ENCODE data around the gene RBM34. TPM values are rescaled to one million over a fixed set of nuclear protein-coding genes. Genes with fewer than 3 reads are reported as not detected.
"Not testable (repeated sequence)": the region's sequence is repeated elsewhere in the genome, so short reads cannot be mapped to it uniquely, and the experiment has no call there.

Gene RBM34, protein sequence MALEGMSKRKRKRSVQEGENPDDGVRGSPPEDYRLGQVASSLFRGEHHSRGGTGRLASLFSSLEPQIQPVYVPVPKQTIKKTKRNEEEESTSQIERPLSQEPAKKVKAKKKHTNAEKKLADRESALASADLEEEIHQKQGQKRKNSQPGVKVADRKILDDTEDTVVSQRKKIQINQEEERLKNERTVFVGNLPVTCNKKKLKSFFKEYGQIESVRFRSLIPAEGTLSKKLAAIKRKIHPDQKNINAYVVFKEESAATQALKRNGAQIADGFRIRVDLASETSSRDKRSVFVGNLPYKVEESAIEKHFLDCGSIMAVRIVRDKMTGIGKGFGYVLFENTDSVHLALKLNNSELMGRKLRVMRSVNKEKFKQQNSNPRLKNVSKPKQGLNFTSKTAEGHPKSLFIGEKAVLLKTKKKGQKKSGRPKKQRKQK
- total RNA-seq (2014; rRNA removed; shearing (Covaris generic)), result 43.4 and 76.4 TPM in 2 replicates

DNA sequence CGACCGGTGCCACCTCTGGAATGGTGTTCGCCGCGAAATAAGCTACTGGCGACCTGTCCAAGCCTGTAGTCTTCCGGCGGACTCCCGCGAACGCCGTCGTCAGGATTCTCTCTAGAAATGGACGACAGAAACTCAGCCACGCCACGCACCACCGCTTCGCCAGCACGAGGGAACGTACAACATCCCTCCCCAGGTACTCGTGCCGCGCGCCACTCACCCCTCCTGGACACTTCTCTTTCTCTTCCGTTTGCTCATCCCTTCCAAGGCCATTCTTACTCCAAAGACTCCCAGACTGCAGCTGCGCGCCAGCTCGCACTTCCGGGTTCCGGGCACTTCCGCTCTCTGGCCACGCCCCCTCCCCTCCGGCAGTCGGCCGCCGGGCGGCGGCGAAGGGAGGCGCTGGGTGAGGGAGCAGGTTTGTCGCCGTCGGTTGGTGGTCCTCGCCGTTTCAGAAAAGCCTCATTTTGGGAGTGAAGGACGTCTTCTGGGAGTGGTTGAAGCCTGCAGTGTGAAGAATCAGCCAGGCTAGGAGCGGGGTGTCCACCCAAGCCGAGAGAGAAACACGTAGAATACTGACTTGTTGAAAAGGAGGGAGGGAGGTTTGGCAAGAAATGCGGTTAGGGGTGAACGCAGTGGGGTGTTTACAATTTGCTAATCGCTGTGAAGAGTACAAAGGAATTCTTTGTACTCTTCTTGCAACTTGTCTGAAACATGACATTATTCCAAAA, at the start of gene RBM34:
TSS of gene RBM34 (minus strand) at position 294 of the 728 bp plus-strand sequence. CDS start at position 270, 24 bp downstream.
- peak; percentile 81 for DNase-seq (ENCODE audit: low spot score)

DNA sequence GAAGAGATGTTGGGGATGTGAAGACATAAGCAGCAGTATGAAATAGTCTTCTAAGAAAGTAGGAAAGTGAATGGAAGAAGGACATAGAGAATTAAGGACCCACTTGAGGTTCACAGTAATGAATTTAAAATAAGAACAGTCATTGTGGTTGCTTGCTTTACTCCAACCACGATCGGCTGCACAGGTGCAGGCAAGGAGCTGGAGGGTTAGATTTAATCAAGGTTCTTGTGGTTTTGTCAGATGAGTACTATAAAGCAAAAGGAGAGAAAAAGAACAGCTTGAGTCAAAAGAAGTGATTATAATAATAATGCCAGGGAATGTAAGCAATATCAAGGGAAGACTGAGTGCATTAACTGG, 46.1 kb upstream of the RBM34 start:
- DNase-seq (ENCODE audit: low spot score), result no peak

DNA sequence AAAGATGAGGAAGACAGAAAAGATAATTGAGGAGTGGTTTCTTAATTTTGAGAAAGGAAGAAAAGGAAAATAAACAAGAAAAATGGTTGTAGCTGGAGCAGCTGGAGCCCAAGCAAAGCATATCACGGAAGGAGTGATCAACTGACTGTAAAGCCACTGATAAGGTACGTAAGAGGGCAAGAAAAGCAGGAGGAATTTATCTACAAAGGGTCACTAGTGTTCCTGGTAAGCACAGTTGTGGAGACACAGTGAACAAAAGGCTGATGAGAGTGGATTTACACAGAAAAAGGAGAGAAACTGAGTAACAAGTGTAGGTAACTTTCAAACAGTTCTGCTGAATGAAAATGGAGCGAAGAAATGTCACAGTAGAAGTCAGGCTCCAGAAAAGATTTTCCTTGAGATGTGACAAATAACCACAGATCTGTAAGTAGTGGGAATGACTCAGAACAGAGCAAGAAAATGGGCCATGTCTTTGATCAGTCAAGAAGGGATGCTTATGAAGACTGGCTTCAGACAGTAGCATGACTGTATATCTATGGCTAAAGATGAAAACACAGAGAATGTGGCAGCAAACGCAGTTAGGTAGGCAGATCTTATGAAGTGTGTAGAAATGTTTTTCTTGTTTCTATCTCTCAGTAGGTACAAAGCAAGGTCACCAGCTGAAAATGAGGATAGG, 45.6 kb upstream of the RBM34 start:
- no peak for DNase-seq (ENCODE audit: low spot score)

DNA sequence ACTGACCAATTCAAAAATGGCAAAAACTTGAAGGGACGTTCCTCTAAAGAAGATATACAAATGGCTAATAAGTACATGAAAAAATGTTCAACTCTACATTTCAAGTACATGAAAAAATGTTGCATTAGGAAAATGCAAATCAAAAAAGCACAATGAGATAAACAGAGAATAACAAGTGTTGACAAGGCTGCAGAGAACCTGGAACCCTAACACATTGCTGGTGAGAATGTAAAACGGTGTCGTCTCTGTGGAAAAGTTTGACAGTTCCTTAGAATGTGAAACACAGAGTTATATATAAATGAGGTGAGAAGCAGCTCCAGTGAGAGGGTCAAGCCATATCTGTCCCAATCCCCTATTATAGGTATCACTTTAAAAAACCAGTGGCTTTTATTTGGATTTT, 44.6 kb upstream of the RBM34 start:
- DNase-seq (ENCODE audit: low spot score), result no peak

DNA sequence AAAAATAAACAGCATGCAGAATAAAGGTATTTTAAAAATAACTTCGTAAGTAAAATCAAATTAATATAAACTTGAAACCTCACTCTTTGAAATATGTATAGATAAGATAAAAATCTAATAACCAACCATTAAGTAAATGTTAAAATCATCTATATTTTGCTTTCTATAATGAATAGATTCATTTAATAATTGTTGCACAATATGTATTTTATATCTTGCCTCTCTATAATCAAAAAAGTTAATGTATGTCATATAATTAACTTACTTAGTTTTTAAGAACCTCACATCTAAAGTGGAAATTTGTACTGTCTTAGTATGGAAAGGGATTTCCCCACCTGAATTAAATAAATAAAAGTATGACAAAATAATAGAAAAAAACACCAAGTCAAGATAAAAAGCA, 42.4 kb upstream of the RBM34 start:
- DNase-seq (ENCODE audit: low spot score), result no peak

DNA sequence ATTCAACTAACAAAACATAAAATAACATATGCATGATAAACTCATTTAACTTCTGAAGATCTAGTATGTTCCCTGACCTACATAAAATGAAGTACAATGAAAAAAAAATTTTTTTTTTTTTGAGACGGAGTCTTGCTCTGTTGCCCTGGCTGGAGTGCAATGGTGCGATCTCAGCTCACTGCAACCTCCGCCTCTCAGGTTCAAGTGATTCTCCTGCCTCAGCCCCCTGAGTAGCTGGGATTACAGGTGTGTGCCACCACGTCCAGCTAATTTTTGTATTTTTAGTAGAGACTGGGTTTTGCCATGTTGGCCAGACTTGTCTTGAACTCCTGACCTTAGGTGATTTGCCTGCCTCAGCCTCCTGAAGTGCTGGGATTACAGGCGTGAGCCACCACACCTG, 41.4 kb upstream of the RBM34 start:
- DNase-seq (ENCODE audit: low spot score), result not testable (repeated sequence)

DNA sequence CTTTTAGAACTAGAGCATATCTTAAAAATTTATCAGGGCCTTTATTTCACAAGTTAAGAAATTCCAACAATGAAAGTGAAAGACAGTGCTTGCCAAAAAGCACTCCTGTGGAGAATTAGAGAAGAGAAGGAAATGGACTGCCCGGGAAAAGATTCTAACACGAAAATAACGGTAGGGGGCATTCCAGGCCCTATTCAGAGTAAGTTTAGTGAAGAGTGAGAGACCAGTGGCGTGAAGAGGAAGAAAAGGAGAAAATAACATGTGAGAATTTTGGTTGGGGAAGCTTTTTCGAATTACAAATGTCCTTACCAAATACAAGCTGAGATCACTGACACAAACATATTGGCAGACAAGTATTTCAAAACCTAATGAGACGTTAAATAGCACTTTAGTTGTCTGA, 38.4 kb upstream of the RBM34 start:
- no peak for DNase-seq (ENCODE audit: low spot score)

DNA sequence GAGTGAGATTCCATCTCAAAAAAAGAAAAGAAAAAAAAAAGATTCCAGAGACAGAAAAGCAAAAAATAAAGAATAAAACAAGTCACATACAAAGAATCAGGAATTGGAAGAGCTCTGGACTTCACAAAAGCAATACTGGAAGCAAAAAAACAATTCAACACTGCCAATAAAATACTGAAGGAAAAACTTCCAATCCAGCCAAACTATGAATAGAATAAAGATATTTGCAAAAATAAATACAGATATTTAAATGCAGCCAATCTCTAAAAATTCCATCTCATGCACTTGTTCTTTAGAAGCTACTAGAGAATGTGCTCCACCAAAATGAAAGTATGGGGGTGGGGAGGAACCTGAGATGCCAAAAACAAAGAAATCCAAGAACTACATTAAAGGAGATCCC, 29.4 kb upstream of the RBM34 start:
- no peak for DNase-seq (ENCODE audit: low spot score)

DNA sequence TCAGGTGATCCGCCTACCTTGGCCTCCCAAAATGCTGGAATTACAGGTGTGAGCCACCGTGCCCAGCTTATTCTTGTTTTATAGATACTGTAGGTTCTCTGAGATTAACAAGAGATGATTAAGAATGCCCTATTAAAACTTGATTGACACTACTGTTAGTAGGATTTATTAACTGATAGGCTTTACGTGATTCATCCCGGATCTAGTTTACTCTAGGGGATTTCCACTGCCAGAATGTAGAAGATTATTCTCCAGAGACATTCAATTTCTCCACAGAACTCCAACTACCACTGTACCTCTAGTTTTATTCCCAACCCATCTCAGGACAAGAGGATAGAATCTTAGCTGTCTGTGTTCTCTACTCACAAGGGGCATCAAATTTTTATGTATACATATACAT, 26.3 kb upstream of the RBM34 start:
- no peak for DNase-seq (ENCODE audit: low spot score)

DNA sequence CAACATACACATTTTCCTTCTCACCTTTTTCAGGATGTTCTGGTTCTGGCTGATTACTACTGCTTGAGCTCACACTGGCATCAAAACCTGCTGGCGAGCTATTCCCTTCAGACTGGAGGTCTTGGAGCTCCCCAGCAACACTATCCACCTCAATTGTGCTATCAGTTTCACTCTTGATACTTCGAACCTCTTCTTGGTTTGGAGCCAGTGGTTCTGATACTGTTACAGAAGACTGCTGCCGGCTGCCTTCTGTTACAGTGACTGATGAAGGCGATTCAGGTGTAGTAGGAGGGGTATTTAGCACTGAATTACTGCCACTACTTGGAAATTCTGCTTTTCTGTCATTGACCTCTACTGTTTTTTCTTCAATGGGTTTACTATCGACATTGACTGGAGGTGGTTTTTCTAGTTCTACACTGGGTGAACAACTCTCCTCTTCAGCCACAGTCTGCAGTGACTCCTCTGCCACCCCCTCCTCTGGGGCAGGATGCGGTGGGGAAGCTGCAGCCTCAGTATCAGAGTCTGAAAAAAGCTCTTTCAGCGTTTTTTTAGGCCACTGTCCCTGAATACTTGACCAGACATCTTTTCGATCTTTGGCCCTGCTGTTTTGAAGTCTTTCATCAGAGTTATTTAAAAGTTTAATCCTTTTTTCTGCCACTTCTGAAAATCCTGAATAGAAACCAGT, 20.7 kb upstream of the RBM34 start:
- no peak for DNase-seq (ENCODE audit: low spot score)

DNA sequence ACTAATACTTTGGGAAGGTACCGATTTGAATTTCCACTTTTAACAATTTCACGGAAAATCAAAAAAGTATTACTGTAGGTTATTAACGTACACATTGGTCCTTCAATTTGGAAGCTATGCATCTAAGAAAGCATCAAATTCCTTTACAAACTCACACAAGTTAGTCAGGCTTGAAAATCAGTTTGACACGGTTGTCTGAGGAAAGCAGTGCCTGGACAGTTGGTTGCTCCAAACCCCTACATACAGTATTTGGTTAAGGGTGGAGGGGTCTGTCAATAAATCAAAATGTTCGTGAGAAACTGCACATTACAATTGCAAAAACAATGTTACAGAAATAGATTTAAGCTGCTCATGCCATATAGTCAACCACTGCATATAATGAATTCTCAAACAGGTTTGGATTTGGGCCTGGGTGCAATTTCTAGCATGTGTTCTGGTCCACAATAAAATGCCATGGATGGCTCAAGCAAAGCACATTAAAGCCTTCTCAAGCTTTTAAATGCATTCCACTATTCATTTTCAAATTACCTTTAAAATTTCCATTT, 19.9 kb upstream of the RBM34 start:
- DNase-seq (ENCODE audit: low spot score), result no peak

DNA sequence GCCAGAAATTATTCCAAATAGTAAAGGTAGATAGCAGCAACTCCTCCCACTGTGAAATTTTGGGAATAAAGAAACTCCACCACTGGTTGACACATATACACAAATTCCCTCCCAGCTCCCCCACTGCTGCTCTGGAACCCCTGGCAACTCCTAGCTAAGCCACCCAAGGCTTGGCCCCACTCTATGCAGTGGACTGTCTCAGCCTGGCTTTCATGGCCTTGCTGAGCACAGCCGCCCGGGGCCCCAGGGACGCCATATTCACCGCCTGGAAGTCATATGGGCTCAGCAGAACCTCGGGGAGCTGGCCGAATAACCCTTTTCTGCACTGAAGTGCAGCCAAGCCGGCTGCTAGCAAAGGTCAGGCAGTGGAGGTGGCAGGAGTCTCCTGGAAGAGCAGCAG, 15.4 kb upstream of the RBM34 start:
- no peak for DNase-seq (ENCODE audit: low spot score)

DNA sequence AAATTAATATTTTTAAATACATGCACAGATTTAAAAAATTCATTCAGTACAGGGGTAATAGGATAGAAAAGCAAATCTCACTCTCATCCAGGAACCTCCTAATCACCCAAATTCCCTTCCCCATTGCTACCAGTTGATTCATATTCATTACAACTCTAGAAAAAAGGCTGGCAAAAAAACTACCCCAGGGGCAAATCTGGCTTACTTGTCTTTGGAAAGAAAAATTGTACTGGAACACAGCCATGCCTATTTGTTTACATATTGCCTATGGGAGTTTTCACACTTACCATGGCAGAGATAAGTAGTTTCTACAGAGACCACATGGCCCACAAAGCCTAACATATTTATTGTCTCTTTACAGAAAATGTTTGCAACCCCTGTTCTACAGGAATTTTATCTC, 8.9 kb upstream of the RBM34 start:
- no peak for DNase-seq (ENCODE audit: low spot score)

DNA sequence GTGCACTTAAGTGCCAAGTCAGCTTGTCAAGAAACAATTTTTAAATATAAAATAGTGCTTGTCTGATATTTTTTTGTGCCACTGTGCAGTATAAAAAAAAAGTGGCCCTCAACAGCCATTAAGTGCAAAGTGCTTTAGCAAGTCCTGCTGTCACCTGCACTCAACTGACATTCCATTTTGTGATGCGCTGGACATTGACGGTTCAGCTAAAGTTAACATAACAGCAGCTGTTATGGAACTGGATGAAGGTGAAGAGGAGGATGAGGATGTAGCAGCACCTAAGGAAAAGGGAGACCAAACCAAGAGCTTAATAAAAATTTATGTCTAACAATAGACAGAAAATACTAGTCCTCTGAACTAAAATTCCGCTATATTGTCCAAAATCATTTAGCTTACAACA, 7.3 kb upstream of the RBM34 start:
- DNase-seq (ENCODE audit: low spot score), result no peak

DNA sequence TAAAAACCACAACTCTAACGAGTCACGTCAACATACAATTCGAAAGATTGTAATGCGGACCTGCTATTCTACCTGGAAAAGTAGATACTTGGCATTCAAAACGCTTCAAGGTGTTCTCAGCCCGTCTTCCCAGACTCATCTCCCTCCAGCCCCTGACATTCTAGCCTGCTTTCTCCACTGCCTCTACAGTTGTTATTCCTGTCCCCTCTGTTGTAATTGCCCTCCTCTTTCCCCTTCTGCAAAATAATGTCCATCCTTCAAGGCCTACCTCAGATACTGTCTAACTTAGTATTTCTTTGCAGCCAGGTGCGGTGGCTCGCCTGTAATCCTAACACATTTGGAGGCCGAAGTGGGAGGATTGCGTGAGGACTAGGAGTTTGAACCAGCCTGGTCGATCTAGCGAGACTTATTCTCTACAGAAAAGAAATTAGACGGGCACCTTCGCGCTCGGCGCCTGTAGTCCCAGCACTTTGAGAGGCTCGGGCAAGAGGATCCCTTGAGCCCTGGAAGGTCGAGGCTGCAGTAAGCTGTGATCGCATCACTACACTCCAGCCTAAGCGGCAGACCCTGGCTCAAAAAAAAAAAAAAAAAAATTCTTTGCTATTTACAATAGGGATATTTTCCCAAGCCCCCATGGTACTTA, 756 bp upstream of the RBM34 start:
- no peak for DNase-seq (ENCODE audit: low spot score)

DNA sequence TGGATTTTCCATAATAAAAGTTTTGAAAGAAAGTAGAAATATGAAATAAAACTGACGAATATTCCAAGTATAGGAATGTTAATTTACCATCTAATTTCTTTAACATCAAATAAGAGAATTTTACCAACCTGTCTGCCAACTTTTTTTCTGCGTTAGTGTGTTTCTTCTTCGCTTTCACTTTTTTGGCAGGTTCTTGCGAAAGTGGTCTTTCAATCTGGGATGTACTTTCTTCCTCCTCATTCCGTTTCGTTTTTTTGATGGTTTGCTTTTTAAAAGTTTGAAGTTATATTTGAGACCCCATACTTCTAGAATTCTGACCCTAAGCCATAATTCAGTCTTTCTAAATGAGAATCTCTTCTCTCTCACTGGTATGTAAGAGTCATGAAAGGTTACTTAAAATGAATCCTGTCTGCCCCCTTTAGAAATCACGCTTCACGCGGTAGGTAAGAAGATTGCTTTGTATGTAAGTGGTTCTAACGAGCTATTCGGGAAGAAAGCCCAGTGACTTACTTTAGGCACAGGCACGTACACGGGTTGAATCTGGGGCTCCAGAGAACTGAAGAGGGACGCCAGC, 580 bp downstream of the RBM34 start:
- peak; percentile 55 for DNase-seq (ENCODE audit: low spot score)

DNA sequence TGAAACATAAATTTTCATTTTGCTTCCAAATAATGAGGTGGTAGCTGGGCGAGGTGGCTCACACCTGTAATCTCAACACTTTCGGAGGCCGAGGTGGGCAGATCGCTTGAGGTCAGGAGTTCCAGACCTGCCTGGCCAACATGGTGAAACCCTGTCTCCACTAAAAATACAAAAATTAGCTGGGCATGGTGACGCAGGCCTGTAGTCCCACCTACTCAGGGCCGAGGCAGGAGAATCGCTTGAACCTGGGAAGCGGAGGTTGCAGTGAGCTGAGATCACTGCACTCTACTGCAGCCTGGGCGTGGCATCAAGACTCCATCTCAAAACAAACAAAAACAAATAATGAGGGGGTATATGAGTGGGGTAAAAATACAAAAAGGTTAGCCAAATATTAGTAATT, 1.1 kb downstream of the RBM34 start:
- DNase-seq (ENCODE audit: low spot score), result not testable (repeated sequence)

DNA sequence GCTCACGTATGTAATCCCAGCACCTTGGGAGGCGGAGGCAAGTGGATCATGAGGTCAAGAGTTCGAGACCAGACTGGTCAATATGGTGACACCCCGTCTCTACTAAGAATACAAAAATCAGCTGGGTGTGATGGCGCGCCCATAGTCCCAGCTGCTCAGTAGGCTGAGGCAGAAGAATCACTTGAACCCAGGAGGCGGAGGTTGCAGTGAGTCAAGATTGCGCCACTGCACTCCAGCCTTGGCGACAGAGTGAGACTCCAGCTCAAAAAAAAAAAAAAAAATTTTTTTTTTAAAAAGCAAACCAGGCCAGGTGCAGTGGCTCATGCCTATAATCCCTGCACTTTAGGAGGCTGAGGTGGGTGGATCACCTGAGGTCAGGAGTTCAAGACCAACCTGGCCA, 1.8 kb downstream of the RBM34 start:
- not testable (repeated sequence) for DNase-seq (ENCODE audit: low spot score)

DNA sequence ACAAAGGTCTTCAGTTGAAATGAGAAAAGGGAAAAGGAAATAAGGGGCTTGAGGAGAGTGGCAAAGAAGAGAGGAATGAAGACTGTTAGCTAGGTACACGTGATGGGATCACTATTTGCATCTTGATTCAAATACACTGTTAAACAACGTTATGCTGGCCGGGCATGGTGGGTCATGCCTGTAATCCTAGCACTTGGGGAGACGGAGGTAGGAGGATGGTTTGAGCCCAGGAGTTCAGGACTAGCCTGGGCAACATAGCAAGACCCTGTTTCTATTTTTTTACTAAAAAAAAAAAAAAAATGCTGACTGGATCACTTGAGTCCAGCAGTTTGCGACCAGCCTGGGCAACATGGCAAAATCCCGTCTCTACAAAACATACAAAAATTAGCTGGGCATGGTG, 2.4 kb downstream of the RBM34 start:
- DNase-seq (ENCODE audit: low spot score), result no peak

DNA sequence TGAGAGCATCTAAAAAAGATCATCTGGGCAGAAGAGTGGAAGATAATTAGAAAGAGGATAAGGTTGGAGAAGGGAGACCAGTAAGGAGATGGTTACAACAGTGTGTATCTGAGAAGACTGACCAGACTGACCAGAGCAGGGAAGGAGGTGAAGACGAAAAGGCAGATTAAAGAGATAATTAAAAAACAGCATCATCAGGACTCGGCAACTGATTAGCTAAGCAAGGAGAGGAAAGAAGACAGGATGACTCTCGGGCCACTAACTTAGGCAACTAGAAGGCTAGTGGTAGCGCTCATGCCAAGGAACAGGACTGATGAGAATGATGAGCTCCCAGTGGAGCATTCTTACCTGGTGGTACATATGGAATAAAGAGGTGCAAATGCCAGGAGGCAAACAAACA, 3.9 kb downstream of the RBM34 start:
- no peak for DNase-seq (ENCODE audit: low spot score)

DNA sequence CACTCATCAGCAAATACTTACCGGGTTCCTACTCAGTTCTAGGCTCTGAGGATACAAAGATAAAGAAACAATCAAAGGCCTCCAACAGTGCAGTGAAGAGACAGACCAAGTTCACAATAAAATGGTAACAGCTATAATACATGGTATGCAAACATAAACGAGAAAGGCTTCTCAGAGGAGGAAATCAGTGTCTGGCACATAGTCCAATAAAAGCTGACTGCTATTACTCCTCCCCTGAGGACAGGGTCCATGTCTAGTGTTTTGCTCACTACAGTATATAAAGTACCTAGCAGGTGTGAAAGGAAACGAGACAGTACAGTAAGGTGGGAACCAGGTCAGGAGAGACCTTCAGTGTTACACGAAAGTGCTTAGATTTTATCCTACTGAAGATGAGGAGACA, 4.3 kb downstream of the RBM34 start:
- no peak for DNase-seq (ENCODE audit: low spot score)
